Heart left ventricle (tissue), 13 donors: ENCODE measurements around the gene TAS2R10.

Experiments
- CTCF ChIP-seq, 12 donors: fragments of 200-600 bp; sonication (generic) in 4 of 12; IDR thresholded peaks; one replicate each; pipeline versions ENCODE4 v1.5.0 to v1.8.0; 2018 to 2022; ENCODE audit warnings: antibody characterized with exemption in 12 of 12, mild to moderate bottlenecking in 5 of 12
- POLR2A ChIP-seq, 2 donors: fragments of 450-650 bp; IDR thresholded peaks; one replicate each; pipeline ENCODE4 v1.6.1; 2017; ENCODE audit warnings: antibody characterized with exemption in 2 of 2, mild to moderate bottlenecking in 2 of 2, moderate library complexity in 2 of 2
- donor health status: ischemic (EF 13 %, LVEDD 7.1; RV severe dilation, severe dysfunction).
- donor health status: DM: no; HTN: yes; CAD: no.
- donor health status: DM: no; HTN: no; CAD: no.
- donor health status: ischemic (EF 25% LVEDD 6.9; RV normal size, moderate dysfunction).
- donor health status: ischemic (EF 25% LVEDD 5.7; RV mildly dilated, moderate dysfunction).
- donor health status: ischemic (EF 35%, LVEDD 5.7; RV mildly dilated, moderate dysfunction).
- donor health status: nonischemic (EF 11% LVEDD 7.7; RV severe dilation, severe dysfunction).
- donor health status: DM: yes; HTN: yes; CAD: no.
- donor health status: PGD.
- donor health status: ischemic (EF 29% LVEDD 5.4; RV normal size, mild dysfunction).
- donor health status: nonischemic (EF 23%, LVEDD 6.1; RV moderate dilation, normal function).

- TF ChIP-seq CTCF (IDR thresholded peaks at IDR 0.05) (peak in 1 of 12 donors; percentile 16), POLR2A (IDR thresholded peaks at IDR 0.05) (no peak)
These were observed 41.2 kb upstream of the TAS2R10 start for GRCh38 chr12:10867381-10867780.
